ENCODE results near the gene BCAS1.

The BCAS1 gene

GRCh38 chr20:53985150-53985518 lies 85.3 kb downstream of the BCAS1 start:
- Histone ChIP-seq H3K9ac (ENCODE audit: insufficient read length, low read depth) (no peak overlapping the region), H3K4me3 (ENCODE audit: insufficient read length, low read depth) (no peak overlapping the region), H3K4me1 (ENCODE audit: insufficient read depth, insufficient read length) (no peaks in the 10 kb centered on the region), H3K27me3 (ENCODE audit: insufficient read depth, insufficient read length) (no peaks in the 10 kb centered on the region), H3K9me3 (ENCODE audit: insufficient read depth, low read length) (no peaks in the 10 kb centered on the region), H3K36me3 (ENCODE audit: insufficient read depth, insufficient read length, low read length) (no peaks in the 10 kb centered on the region)
- no peak for DNase-seq (ENCODE audit: low read depth, low spot score)
- TF ChIP-seq YY1 (IDR thresholded peaks at IDR 0.05; ENCODE audit: insufficient read depth, insufficient read length) (no peak), SUZ12 (IDR thresholded peaks at IDR 0.05; ENCODE audit: extremely low read depth, insufficient read depth, insufficient read length) (no peak), ZNF274 (IDR thresholded peaks at IDR 0.05; ENCODE audit: low read depth, low read length) (no peak)

DNA sequence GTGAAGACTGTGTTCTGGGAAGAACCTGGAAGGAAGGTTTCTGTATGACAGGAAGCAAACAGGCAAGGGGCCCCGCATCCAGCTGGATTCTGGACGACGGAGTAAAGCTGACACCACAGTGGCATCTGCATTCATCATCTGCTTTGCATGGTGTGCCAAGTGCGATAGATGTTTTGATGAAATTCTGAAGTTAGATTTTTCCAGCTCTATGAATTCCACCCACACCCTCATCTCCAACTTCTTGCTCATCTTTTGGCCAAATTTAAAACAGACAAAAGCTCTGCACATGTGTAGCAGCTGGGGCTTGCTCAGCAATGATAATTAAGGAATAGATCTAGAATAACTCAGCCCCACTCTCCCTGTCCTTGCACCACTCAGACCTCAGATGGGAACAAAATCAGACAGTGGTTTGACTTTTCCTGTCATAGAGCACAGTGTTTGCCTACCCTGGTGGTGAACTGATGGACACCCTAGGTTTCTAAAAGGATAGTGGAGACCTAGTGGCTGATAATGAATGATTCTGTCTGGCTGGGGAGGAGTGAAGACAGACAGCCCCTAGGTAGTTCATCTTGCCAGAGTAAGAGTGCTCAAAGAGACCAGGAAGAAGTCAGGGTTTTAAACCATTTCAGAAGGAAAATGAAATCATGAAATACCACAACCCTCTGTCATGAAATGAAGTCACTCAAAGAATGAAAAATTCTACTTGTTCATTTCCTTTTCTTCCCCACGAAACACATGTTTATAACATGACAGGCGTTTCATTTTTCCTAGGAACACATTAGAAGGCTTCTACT lies 85.8 kb downstream of the BCAS1 start:
- Histone ChIP-seq H3K9me3 (ENCODE audit: insufficient read depth, low read length) (no peaks in the 10 kb centered on the region), H3K9ac (ENCODE audit: insufficient read length, low read depth) (no peak overlapping the region), H3K4me1 (ENCODE audit: insufficient read depth, insufficient read length) (no peaks in the 10 kb centered on the region), H3K4me3 (ENCODE audit: insufficient read length, low read depth) (no peak overlapping the region), H3K27me3 (ENCODE audit: insufficient read depth, insufficient read length) (no peaks in the 10 kb centered on the region), H3K36me3 (ENCODE audit: insufficient read depth, insufficient read length, low read length) (no peaks in the 10 kb centered on the region)
- no peak for DNase-seq (ENCODE audit: low read depth, low spot score)
- TF ChIP-seq SUZ12 (IDR thresholded peaks at IDR 0.05; ENCODE audit: extremely low read depth, insufficient read depth, insufficient read length), result no peak
- TF ChIP-seq YY1 (IDR thresholded peaks at IDR 0.05; ENCODE audit: insufficient read depth, insufficient read length), result no peak
- no peak for TF ChIP-seq ZNF274 (IDR thresholded peaks at IDR 0.05; ENCODE audit: low read depth, low read length)

- H3K4me1 ChIP-seq (ENCODE audit: insufficient read depth, insufficient read length), result no peaks in the 10 kb centered on the region
- TF ChIP-seq SUZ12 (IDR thresholded peaks at IDR 0.05; ENCODE audit: extremely low read depth, insufficient read depth, insufficient read length), result no peak
- TF ChIP-seq ZNF274 (IDR thresholded peaks at IDR 0.05; ENCODE audit: low read depth, low read length), result no peak
- TF ChIP-seq YY1 (IDR thresholded peaks at IDR 0.05; ENCODE audit: insufficient read depth, insufficient read length), result no peak
These were observed 87.0 kb downstream of the BCAS1 start for GRCh38 chr20:53983401-53983800.

GRCh38 chr20:53982624-53983023 lies 87.8 kb downstream of the BCAS1 start:
- Histone ChIP-seq H3K27me3 (ENCODE audit: insufficient read depth, insufficient read length) (no peaks in the 10 kb centered on the region), H3K4me1 (ENCODE audit: insufficient read depth, insufficient read length) (no peaks in the 10 kb centered on the region), H3K9me3 (ENCODE audit: insufficient read depth, low read length) (no peaks in the 10 kb centered on the region), H3K4me3 (ENCODE audit: insufficient read length, low read depth) (no peak overlapping the region), H3K36me3 (ENCODE audit: insufficient read depth, insufficient read length, low read length) (no peaks in the 10 kb centered on the region), H3K9ac (ENCODE audit: insufficient read length, low read depth) (no peak overlapping the region)
- DNase-seq (ENCODE audit: low read depth, low spot score), result no peak
- no peak for TF ChIP-seq ZNF274 (IDR thresholded peaks at IDR 0.05; ENCODE audit: low read depth, low read length)
- TF ChIP-seq YY1 (IDR thresholded peaks at IDR 0.05; ENCODE audit: insufficient read depth, insufficient read length), result no peak
- TF ChIP-seq SUZ12 (IDR thresholded peaks at IDR 0.05; ENCODE audit: extremely low read depth, insufficient read depth, insufficient read length), result no peak

More at GRCh38 chr20:53983401-53983800, 87.0 kb downstream of the BCAS1 start:
- DNase-seq (ENCODE audit: low read depth, low spot score), result no peak
- Histone ChIP-seq H3K4me3 (ENCODE audit: insufficient read length, low read depth) (no peak overlapping the region), H3K27me3 (ENCODE audit: insufficient read depth, insufficient read length) (no peaks in the 10 kb centered on the region), H3K9me3 (ENCODE audit: insufficient read depth, low read length) (no peaks in the 10 kb centered on the region), H3K9ac (ENCODE audit: insufficient read length, low read depth) (no peak overlapping the region), H3K36me3 (ENCODE audit: insufficient read depth, insufficient read length, low read length) (no peaks in the 10 kb centered on the region)

- H3K27me3 ChIP-seq (ENCODE audit: insufficient read depth, insufficient read length), result no peaks in the 10 kb centered on the region
- DNase-seq (ENCODE audit: low read depth, low spot score), result no peak
- TF ChIP-seq ZNF274 (IDR thresholded peaks at IDR 0.05; ENCODE audit: low read depth, low read length) (no peak), YY1 (IDR thresholded peaks at IDR 0.05; ENCODE audit: insufficient read depth, insufficient read length) (no peak), SUZ12 (IDR thresholded peaks at IDR 0.05; ENCODE audit: extremely low read depth, insufficient read depth, insufficient read length) (no peak)
These were observed 88.5 kb downstream of the BCAS1 start for GRCh38 chr20:53981752-53982437.

DNA sequence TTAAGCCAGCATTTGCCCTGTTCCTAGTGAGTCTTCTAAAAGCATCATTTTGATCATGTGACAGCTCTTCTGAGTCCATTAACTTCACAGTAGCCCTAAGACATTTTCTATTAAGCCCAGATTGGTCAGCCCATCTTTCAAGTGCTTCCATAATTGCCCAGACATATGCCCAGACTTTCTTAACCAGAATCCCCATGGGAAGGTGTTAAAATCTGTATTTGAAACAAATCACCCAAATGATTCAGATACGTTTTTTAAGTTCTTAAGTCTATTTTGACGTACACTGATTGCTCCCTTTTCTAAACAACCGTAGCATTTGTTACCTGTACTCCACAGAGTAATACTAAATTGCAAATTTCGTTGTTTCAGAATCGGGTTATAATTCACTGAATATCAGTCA lies 89.3 kb downstream of the BCAS1 start:
- no peaks in the 10 kb centered on the region for H3K36me3 ChIP-seq (ENCODE audit: insufficient read depth, insufficient read length, low read length)
- no peaks in the 10 kb centered on the region for H3K4me1 ChIP-seq (ENCODE audit: insufficient read depth, insufficient read length)
- no peak overlapping the region for H3K4me3 ChIP-seq (ENCODE audit: insufficient read length, low read depth)
- H3K9ac ChIP-seq (ENCODE audit: insufficient read length, low read depth), result no peak overlapping the region
- H3K9me3 ChIP-seq (ENCODE audit: insufficient read depth, low read length), result no peaks in the 10 kb centered on the region
- H3K27me3 ChIP-seq (ENCODE audit: insufficient read depth, insufficient read length), result no peaks in the 10 kb centered on the region
- TF ChIP-seq ZNF274 (IDR thresholded peaks at IDR 0.05; ENCODE audit: low read depth, low read length), result no peak
- no peak for TF ChIP-seq YY1 (IDR thresholded peaks at IDR 0.05; ENCODE audit: insufficient read depth, insufficient read length)
- no peak for TF ChIP-seq SUZ12 (IDR thresholded peaks at IDR 0.05; ENCODE audit: extremely low read depth, insufficient read depth, insufficient read length)
- DNase-seq (ENCODE audit: low read depth, low spot score), result no peak

More at GRCh38 chr20:53981752-53982437, 88.5 kb downstream of the BCAS1 start:
- Histone ChIP-seq H3K9ac (ENCODE audit: insufficient read length, low read depth) (no peak overlapping the region), H3K9me3 (ENCODE audit: insufficient read depth, low read length) (no peaks in the 10 kb centered on the region), H3K36me3 (ENCODE audit: insufficient read depth, insufficient read length, low read length) (no peaks in the 10 kb centered on the region), H3K4me1 (ENCODE audit: insufficient read depth, insufficient read length) (no peaks in the 10 kb centered on the region), H3K4me3 (ENCODE audit: insufficient read length, low read depth) (no peak overlapping the region)

GRCh38 chr20:53980031-53980465 lies 90.3 kb downstream of the BCAS1 start:
- no peaks in the 10 kb centered on the region for H3K27me3 ChIP-seq (ENCODE audit: insufficient read depth, insufficient read length)
- TF ChIP-seq YY1 (IDR thresholded peaks at IDR 0.05; ENCODE audit: insufficient read depth, insufficient read length) (no peak), SUZ12 (IDR thresholded peaks at IDR 0.05; ENCODE audit: extremely low read depth, insufficient read depth, insufficient read length) (no peak), ZNF274 (IDR thresholded peaks at IDR 0.05; ENCODE audit: low read depth, low read length) (no peak)
- H3K36me3 ChIP-seq (ENCODE audit: insufficient read depth, insufficient read length, low read length), result no peaks in the 10 kb centered on the region
- H3K4me1 ChIP-seq (ENCODE audit: insufficient read depth, insufficient read length), result no peaks in the 10 kb centered on the region
- H3K9me3 ChIP-seq (ENCODE audit: insufficient read depth, low read length), result no peaks in the 10 kb centered on the region
- H3K4me3 ChIP-seq (ENCODE audit: insufficient read length, low read depth), result no peak overlapping the region
- DNase-seq (ENCODE audit: low read depth, low spot score), result no peak
- no peak overlapping the region for H3K9ac ChIP-seq (ENCODE audit: insufficient read length, low read depth)

Measured in NT2/D1 (cell line).